GM13976 (cell line): ENCODE data around the gene GLA.

Experiments
- DNase-seq: peaks from one replicate; pipeline ENCODE4 v3.0.0; 2012; ENCODE audit warnings: low spot score
- in situ Hi-C: fragments of 300-500 bp; cut with MboI; formaldehyde crosslinking; loops from one replicate; pipeline ENCODE4 v1.12.0; 2022; ENCODE audit warnings: low sequenced_read_pairs, mixed read lengths, inconsistent platforms; ENCODE audit not compliant: unreplicated experiment
- TF ChIP-seq, protein P1 (sequence below): IDR thresholded peaks from 2 replicates; pipeline ENCODE4 v1.5.1; 2012; ENCODE audit warnings: borderline replicate concordance, mild to moderate bottlenecking; ENCODE audit not compliant: insufficient read depth; ENCODE audit errors: extremely low read depth, missing control alignments, control extremely low read depth

The GLA gene

DNA sequence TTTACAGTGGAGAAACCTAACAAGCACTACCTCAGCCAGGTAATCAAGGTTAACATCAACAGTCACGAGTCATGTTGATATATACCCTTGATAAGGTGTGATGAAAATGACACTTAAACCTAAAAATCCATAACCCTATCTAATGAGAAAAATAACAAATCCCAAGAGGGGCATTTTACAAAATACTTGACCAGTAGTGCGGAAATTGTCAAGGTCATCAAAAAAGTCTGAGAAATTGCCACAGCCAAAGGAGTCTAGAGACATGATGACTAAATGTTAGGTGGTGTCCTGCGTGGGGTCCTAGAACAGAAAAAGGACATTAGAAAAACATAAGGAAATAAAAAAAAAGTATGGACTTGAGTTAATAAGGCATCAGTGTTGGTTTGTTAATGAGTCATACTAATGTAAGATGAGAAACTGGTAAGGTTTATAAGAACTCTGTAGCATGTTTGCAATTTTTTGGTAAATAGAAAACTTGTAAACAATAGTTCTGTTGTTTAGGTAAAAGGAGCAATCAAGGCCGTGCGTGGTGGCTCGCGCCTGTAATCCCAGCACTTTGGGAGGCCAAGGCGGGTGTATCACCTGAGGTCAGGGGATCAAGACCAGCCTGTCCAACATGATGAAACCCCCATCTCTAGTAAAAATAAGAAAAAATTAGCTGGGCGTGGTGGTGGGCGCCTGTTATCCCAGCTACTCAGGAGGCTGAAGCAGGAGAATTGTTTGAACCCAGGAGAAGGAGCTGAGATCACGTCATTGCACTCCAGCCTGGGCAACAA, 14.0 kb downstream of the GLA start:
- no peak for DNase-seq
- in situ Hi-C loops: no loop called here

DNA sequence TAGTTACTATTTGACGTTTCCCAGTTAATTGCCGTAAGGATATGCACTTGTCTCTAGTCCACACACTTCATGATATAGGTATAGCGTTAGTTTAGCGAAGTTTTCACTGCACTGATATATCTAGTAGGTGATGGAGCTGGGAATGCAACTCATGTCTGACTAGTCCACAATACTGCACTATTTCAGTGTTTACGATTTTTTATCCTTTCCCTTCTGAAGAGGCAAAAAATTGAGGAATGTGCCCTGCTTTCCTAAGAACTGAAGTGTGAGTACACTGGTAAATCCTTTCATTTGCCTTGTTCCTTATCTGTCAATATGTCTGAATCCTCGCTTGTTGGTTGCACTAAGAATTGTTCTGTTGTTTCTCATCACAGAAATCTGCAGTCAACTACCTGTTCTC, 15.9 kb downstream of the GLA start:
- in situ Hi-C loops: no loop called here
- DNase-seq: no peak
- TF ChIP-seq, protein P1, sequence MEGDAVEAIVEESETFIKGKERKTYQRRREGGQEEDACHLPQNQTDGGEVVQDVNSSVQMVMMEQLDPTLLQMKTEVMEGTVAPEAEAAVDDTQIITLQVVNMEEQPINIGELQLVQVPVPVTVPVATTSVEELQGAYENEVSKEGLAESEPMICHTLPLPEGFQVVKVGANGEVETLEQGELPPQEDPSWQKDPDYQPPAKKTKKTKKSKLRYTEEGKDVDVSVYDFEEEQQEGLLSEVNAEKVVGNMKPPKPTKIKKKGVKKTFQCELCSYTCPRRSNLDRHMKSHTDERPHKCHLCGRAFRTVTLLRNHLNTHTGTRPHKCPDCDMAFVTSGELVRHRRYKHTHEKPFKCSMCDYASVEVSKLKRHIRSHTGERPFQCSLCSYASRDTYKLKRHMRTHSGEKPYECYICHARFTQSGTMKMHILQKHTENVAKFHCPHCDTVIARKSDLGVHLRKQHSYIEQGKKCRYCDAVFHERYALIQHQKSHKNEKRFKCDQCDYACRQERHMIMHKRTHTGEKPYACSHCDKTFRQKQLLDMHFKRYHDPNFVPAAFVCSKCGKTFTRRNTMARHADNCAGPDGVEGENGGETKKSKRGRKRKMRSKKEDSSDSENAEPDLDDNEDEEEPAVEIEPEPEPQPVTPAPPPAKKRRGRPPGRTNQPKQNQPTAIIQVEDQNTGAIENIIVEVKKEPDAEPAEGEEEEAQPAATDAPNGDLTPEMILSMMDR: no peak

More for the DNA sequence above, 14.0 kb downstream of the GLA start:
- TF ChIP-seq, protein P1: no peak

DNA sequence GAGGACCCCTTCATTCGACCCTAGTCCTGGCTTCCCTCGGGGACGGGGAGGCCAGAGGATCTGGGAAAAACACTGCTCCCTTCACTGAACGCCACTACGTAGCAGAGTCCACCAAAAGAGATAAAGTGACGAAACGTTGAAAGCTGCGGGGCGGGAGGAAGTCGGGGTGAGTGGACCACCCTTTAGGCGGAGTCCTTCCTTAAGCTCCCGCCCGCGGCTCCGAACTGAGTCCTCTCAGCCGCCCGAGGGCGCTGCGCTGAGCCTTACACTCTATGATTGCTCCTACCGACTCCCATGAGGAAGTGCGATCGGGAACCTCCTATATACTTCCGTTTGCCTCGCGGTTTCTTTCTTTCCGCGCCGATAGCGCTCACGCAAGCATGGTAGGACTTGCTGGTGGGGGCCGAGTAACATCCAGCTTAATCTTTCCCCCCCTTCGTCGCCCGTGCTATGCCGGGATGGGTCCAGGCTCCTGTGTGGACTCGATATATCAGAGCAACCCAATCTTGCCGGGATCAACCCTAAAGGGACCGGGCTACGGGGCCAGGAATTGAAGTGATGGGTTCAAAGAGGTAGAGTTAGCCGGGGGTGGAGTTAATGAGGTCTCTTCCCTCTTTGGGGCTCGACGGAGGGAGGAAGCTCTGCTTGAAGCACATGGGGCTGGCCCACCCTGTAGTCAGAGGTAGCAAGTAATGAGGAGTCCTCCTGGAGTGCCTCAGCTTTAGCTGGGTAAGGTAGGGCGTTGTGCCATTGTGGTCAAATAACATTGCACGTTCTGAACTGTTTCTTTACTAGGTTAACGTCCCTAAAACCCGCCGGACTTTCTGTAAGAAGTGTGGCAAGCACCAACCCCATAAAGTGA, 16.8 kb downstream of the GLA start, which contains the start of gene RPL36A:
TSS of gene RPL36A (plus strand) at position 348 of the 862 bp plus-strand sequence. CDS start at position 381, 33 bp downstream.
- TF ChIP-seq, protein P1: peak; percentile 66
- in situ Hi-C loops: no loop called here
- DNase-seq: peak; percentile 77

DNA sequence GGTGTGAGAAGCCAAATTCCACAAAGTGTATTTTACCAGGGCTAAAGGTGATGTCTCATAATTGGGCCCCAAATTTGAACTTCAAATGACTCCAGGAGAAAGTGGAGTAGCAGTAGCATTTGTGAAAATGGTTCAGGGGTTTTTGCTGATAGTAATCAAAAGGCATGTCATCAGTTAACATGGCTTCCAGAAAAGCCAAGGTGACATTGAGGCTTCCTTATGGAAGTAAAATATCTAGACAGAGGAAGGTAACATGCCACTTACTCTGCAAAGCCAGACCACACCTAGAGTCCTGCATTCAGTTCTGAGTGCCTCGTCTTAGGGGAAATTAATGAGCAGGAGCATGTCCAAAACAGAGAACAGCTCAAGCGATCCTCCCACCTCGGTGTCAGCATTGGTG, 19.1 kb downstream of the GLA start:
- TF ChIP-seq, protein P1: no peak
- DNase-seq: no peak
- in situ Hi-C loops: no loop called here

- in situ Hi-C loops: no loop called here
- no peak for DNase-seq
These were observed 21.2 kb downstream of the GLA start for GRCh38 chrX:101386542-101386885.

More at GRCh38 chrX:101386542-101386885, 21.2 kb downstream of the GLA start:
- TF ChIP-seq, protein P1: no peak
